Pancreas (tissue), 10 donors: ENCODE data around the gene MED15. TPM values are rescaled to one million over a fixed set of nuclear protein-coding genes. Genes with fewer than 3 reads are reported as not detected.
"Not testable (repeated sequence)": the region's sequence is repeated elsewhere in the genome, so short reads cannot be mapped to it uniquely, and the experiment has no call there.

Experiments
- ATAC-seq, 4 donors: fragments of 200-7000 bp; cut with Tn5 transposase; one replicate each; pipeline versions ENCODE4 v1.8.0 to v1.9.1; 2020; ENCODE audit warnings: mild to moderate bottlenecking in 4 of 4, moderate library complexity in 4 of 4
- DNase-seq, 6 donors: peaks; one replicate each; pipeline ENCODE4 v3.0.0-alpha.2; 2020
- FAIRE-seq: peaks from 2 replicates; lab custom pipeline; 2012; peaks lifted over from hg19 to GRCh38; lab: Jason Lieb, UNC
- H3K27ac ChIP-seq, 4 donors: fragments of 200-600 bp; sonication (generic); 1 replicate in 3 of 4; 2 replicates in 1 of 4; pipeline versions ENCODE4 v1.5.0 to v1.8.0; 2020
- H3K27me3 ChIP-seq, 4 donors: fragments of 200-600 bp; one replicate each; pipeline ENCODE4 v1.8.0; 2021
- H3K36me3 ChIP-seq, 3 donors: fragments of 200-600 bp; sonication (generic) in 1 of 3; one replicate each; pipeline versions ENCODE4 v1.5.0 to v1.8.0; 2020 to 2021
- H3K4me1 ChIP-seq, 3 donors: fragments of 200-600 bp; one replicate each; pipeline ENCODE4 v1.8.0; 2021
- H3K4me3 ChIP-seq, 4 donors: fragments of 200-600 bp; sonication (generic) in 2 of 4; one replicate each; pipeline versions ENCODE4 v1.5.0 to v1.8.0; 2020 to 2021
- H3K9me3 ChIP-seq, 4 donors: fragments of 200-600 bp; one replicate each; pipeline ENCODE4 v1.8.0; 2021
- WGBS, 2 donors: extraction: QIAGEN DNeasy Blood & Tissue Kit; methylation state at CpG; one replicate each; pipeline ENCODE4 v1.1.7; 2013; 5-methylcytosine and 5-hydroxymethylcytosine counted together
- intact Hi-C, 3 donors: fragments of 100-400 bp; cut with DNase I; formaldehyde crosslinking; loops; one replicate each; pipeline versions ENCODE4 v1.11.1 to v1.14.2; 2022
- polyA plus RNA-seq, 2 donors: library from polyadenylated mRNA; stranded (reverse); fragments of 200-250 nt; gene quantifications; one replicate each; pipeline ENCODE4 v1.2.3, GENCODE V29; 2013
- total RNA-seq, 6 donors: library from RNA; stranded (reverse); fragmentation: NEBNext Ultra II Directional in 4 of 6; extraction: Animal tissue kit (Norgen Biotek cat#: 25700) in 4 of 6; gene quantifications; one replicate each; pipeline versions ENCODE4 v1.2.1 to v1.2.4, GENCODE V29; 2021 to 2023
- TF ChIP-seq, protein P1 (sequence below), 4 donors: fragments of 200-600 bp; sonication (generic) in 3 of 4; IDR thresholded peaks; one replicate each; pipeline versions ENCODE4 v1.5.0 to v1.8.0; 2021; ENCODE audit warnings: antibody characterized with exemption in 4 of 4
- donor health status: healthy with polysubstance abuse.
- donor health status: DM: no; HTN: no; CAD: no; lungs with moderate emphysema.
- donor health status: DM: no; HTN: no; CAD: no.
- donor health status: control.
- donor health status: control.
- donor health status: Bipolar disorder and iron deficiency.
- donor health status: DM: yes; HTN: yes; CAD: no.
- donor health status: DM: no; HTN: no; CAD: no.
- donor health status: DM: no; HTN: no; CAD: no.
- donor health status: DM: yes; HTN: yes; CAD: no.

The MED15 gene
- total and polyA plus RNA-seq, 8 donors: 27.1 to 61.7 (median 37.0) TPM

DNA sequence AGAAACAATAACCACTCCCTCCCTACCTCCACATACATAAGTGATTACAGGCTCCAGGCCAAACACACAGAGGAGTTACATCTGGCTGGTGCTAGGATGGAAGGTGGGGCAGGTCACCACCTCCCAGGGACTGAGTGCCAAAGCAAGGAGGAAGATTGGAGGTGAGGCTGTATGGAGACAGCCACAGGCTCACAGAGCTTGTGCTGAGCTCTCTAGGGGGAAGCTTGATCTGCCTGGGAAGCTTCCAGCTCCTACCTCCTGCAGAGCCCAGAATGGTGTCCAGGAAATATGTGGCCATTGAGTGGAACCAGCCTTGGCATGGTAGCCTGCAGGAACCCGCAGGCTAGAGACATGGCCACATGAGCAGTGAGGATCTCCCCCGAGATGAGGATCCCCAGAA lies 3.6 kb upstream of the MED15 start:
- Histone ChIP-seq H3K4me3 (no peak overlapping the region), H3K4me1 (peaks cover 0 to 3% (median 3%) of the 10 kb centered on the region in 3 donors), H3K27me3 (no peaks in the 10 kb centered on the region), H3K27ac (no peak overlapping the region), H3K9me3 (no peaks in the 10 kb centered on the region), H3K36me3 (no peaks in the 10 kb centered on the region)
- TF ChIP-seq, protein P1, sequence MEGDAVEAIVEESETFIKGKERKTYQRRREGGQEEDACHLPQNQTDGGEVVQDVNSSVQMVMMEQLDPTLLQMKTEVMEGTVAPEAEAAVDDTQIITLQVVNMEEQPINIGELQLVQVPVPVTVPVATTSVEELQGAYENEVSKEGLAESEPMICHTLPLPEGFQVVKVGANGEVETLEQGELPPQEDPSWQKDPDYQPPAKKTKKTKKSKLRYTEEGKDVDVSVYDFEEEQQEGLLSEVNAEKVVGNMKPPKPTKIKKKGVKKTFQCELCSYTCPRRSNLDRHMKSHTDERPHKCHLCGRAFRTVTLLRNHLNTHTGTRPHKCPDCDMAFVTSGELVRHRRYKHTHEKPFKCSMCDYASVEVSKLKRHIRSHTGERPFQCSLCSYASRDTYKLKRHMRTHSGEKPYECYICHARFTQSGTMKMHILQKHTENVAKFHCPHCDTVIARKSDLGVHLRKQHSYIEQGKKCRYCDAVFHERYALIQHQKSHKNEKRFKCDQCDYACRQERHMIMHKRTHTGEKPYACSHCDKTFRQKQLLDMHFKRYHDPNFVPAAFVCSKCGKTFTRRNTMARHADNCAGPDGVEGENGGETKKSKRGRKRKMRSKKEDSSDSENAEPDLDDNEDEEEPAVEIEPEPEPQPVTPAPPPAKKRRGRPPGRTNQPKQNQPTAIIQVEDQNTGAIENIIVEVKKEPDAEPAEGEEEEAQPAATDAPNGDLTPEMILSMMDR (IDR thresholded peaks at IDR 0.05): no peak
- FAIRE-seq (no peak), DNase-seq (no peak), ATAC-seq (no peak)
- intact Hi-C loops: no loop called here
- 80 to 83% methylated on average over 2 of the region's 2 CpGs for WGBS, 2 donors

DNA sequence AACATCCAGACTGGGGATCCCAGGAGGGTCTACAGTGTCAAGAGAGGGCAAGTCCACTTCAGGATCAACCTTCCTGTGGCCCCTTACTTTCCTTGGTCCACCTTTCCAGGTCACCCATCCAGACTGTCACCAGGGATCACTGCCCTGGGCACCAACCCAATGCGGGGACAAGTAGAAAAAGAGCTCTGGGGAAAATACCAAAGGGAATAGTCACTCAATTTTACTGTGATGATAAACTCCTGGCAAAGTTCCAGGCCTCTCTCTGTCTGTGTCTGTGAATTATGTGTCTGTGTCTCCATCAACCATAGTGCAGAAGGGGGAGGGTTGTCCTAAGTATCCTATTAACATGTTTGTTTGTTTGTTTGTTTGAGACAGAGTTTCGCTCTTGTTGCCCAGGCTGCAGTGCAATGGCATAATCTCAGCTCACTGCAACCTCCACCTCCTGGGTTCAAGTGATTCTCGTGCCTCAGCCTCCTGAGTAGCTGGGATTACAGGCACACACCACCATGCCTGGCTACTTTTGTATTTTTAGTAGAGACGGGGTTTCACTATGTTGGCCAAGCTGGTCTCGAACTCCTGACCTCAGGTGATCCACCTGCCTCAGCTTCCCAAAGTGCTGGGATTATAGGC lies 3.0 kb upstream of the MED15 start:
- DNase-seq, H3K4me1 ChIP-seq, H3K4me3 ChIP-seq, H3K9me3 ChIP-seq, intact Hi-C loops, H3K27me3 ChIP-seq, H3K27ac ChIP-seq, FAIRE-seq, H3K36me3 ChIP-seq, ATAC-seq: not testable (repeated sequence)
- WGBS, 2 donors: 81 to 84% methylated on average over 5 of the region's 5 CpGs

DNA sequence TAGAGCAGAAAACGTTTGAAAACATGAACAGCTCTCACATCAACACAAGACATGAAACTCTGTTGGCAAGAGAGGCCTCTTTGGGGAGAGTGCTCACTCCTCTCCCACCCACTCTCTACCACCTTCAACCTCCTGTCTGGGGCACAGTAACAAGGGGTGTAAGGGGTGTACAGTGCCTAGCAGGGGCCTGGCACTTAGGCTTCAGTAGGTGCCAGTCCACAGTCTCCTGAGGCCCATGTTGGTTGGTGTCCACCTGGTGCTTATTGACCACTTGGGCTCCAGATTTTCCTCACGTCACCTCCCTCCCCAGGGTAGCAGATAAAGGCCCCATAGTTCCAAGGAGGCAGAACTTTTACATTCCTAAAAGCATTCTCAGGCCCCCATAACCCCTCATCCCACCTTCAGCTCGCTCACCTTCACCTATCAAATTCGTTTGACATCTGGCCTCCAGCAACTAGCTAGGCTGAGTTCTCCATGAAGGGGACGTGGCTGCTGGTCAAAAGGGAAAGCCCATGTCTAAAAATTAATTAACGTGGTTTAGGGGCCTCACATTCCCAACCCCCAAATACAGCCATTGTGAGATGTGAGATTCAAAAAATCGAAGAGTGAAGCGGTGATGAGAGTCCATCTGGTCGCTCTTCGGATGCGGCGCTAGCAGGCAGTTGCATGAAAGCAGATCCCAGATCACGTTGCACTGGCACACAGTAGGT lies 712 bp upstream of the MED15 start:
- WGBS, 2 donors: 72 to 73% methylated on average over 13 of the region's 13 CpGs
- H3K27me3 ChIP-seq: no peaks in the 10 kb centered on the region
- H3K9me3 ChIP-seq: no peaks in the 10 kb centered on the region
- intact Hi-C loops: no loop called here
- H3K36me3 ChIP-seq: no peaks in the 10 kb centered on the region
- peak overlapping the region in 3 of 4 donors; percentile 86 to 92 (median 91) for H3K27ac ChIP-seq
- ATAC-seq: no peak
- peaks cover 0 to 26% (median 16%) of the 10 kb centered on the region in 3 donors for H3K4me1 ChIP-seq
- no peak for FAIRE-seq
- H3K4me3 ChIP-seq: peak overlapping the region in 3 of 4 donors; percentile 81 to 98 (median 96)
- TF ChIP-seq, protein P1 (IDR thresholded peaks at IDR 0.05): no peak
- DNase-seq: no peak

DNA sequence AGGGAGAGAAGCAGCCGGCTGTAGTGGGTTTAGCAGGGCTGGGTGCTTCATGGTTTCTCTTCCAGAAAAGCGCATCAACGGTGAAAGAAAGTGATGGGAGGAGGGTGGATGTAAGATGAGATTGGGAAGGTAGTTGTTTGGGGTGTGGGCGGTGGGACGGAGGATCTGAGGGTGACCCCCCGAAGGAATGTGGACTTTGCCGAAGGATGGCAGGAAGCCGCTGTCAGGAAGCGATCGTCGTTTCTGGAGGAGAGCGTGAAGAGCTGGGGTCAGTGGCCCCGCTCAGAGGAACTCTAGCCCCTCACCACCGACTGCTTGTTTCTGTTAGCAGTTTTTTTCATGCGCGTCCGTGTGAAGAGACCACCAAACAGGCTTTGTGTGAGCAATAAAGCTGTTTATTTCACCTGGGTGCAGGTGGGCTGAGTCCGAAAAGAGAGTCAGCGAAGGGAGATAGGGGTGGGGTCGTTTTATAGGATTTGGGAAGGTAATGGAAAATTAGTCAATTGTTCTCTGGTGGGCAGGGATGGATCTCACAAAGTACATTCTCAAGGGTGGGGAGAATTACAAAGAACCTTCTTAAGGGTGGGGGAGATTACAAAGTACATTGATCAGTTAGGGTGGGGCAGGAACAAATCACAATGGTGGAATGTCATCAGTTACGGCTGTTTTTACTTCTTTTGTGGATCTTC lies 801 bp downstream of the MED15 start:
- FAIRE-seq, H3K36me3 ChIP-seq, H3K9me3 ChIP-seq, intact Hi-C loops, H3K27me3 ChIP-seq, DNase-seq: not testable (repeated sequence)
- peak in 3 of 4 donors; percentile 3 to 4 (median 4) for ATAC-seq
- peak overlapping the region; percentile 81 to 98 (median 89) for H3K4me3 ChIP-seq
- H3K27ac ChIP-seq: peak overlapping the region; percentile 85 to 92 (median 88)
- WGBS, 2 donors: 1 to 3% methylated on average over 21 of the region's 21 CpGs
- peaks cover 0 to 26% (median 16%) of the 10 kb centered on the region in 3 donors for H3K4me1 ChIP-seq

DNA sequence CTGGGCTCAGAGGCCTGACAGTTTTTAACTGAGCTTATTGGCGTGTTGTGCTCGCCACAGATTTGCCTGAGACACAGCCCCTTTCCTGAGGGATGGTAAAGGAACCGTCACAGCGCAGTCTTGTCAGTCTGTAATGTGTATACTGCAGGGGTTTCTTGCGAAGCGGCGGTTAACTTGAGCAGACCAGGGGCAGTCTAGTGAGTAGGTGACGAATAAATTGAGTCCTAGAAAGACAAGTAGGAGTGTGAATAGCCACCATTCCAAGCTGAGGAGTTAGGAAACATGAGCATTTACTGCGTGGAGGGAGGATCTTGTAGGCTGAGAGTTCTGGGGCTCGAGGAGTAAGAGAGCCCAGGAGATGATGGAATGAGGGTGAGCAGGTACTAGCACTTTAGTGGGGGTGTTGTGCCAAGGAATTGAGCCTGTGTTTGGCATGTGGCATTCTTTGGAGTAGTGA lies 1.4 kb downstream of the MED15 start:
- H3K27ac ChIP-seq: peak overlapping the region in 2 of 4 donors; percentile 77 to 92
- WGBS, 2 donors: 46 to 50% methylated on average over 10 of the region's 10 CpGs
- H3K4me3 ChIP-seq: peak overlapping the region in 3 of 4 donors; percentile 81 to 98 (median 82)
- no peaks in the 10 kb centered on the region for H3K27me3 ChIP-seq
- peak in 1 of 4 donors; percentile 4 for ATAC-seq
- H3K4me1 ChIP-seq: peaks cover 0 to 26% (median 16%) of the 10 kb centered on the region in 3 donors
- TF ChIP-seq, protein P1 (IDR thresholded peaks at IDR 0.05): no peak
- FAIRE-seq: no peak
- intact Hi-C loops: no loop called here
- H3K36me3 ChIP-seq: no peaks in the 10 kb centered on the region
- H3K9me3 ChIP-seq: no peaks in the 10 kb centered on the region
- DNase-seq: no peak
